CD4-positive, alpha-beta T cell treated with Interleukin-15 for 4 hours (primary cell): ENCODE data around the gene AURKAIP1.
A peak's percentile ranks its signal among the peaks of the same experiment; 100 is the strongest.

Experiments used
- DNase-seq: peaks from one replicate; pipeline ENCODE4 v3.0.0-alpha.2; 2020; ENCODE audit warnings: low spot score

Gene AURKAIP1

DNA sequence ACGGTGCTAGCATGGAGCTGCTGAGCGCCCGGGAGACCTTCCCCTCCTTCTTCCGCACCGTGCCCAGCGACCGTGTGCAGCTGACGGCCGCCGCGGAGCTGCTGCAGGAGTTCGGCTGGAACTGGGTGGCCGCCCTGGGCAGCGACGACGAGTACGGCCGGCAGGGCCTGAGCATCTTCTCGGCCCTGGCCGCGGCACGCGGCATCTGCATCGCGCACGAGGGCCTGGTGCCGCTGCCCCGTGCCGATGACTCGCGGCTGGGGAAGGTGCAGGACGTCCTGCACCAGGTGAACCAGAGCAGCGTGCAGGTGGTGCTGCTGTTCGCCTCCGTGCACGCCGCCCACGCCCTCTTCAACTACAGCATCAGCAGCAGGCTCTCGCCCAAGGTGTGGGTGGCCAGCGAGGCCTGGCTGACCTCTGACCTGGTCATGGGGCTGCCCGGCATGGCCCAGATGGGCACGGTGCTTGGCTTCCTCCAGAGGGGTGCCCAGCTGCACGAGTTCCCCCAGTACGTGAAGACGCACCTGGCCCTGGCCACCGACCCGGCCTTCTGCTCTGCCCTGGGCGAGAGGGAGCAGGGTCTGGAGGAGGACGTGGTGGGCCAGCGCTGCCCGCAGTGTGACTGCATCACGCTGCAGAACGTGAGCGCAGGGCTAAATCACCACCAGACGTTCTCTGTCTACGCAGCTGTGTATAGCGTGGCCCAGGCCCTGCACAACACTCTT is 42.8 kb downstream of the AURKAIP1 start:
- DNase-seq, result no peak

DNA sequence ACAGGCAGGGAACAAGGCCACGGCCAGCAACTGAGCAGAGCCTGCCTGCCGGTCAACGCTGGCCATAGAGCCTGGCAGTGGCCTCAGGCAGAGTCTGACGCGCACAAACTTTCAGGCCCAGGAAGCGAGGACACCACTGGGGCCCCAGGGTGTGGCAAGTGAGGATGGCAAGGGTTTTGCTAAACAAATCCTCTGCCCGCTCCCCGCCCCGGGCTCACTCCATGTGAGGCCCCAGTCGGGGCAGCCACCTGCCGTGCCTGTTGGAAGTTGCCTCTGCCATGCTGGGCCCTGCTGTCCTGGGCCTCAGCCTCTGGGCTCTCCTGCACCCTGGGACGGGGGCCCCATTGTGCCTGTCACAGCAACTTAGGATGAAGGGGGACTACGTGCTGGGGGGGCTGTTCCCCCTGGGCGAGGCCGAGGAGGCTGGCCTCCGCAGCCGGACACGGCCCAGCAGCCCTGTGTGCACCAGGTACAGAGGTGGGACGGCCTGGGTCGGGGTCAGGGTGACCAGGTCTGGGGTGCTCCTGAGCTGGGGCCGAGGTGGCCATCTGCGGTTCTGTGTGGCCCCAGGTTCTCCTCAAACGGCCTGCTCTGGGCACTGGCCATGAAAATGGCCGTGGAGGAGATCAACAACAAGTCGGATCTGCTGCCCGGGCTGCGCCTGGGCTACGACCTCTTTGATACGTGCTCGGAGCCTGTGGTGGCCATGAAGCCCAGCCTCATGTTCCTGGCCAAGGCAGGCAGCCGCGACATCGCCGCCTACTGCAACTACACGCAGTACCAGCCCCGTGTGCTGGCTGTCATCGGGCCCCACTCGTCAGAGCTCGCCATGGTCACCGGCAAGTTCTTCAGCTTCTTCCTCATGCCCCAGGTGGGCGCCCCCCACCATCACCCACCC is 43.7 kb downstream of the AURKAIP1 start, which contains the start of gene TAS1R3:
Gene TAS1R3, plus strand, starts transcription at position 213 of the 898 bp plus-strand sequence. Its CDS starts 66 bp downstream, at position 279.
- no peak for DNase-seq

DNA sequence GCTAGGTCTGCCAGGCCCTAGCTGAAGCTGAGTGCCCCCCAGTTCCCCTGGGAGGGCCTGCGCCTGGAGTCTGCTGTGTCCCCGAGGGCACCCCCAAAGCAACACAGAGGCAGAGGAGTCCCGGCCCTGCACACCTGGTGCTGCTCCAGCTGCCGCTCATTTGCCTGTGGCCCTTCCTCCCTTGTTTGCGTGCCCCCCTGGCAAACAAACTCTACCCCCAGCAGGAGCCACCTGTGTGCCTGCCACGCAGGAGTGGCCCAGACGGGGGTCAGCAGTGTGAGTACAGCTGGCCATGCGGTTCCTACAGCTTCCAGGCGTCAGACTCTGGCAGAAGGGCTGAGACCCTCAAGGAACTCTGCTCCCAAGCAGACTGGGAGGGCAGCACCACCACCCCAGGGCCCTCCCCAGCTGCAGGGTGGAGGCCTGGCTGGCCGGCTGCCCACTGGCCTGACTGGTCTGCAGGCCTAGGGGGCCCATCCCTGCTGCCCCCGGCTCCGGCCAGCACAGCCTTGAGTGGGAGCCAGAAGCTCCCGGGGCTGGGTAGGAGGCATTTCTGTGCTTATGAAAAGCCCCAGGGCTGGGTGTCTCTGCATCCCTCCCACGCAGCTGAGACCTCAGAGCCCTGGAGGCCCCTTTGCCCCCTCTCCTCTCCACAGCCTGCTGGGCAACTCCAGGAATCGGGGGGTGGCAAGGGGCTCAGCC is 44.5 kb downstream of the AURKAIP1 start:
- no peak for DNase-seq

DNA sequence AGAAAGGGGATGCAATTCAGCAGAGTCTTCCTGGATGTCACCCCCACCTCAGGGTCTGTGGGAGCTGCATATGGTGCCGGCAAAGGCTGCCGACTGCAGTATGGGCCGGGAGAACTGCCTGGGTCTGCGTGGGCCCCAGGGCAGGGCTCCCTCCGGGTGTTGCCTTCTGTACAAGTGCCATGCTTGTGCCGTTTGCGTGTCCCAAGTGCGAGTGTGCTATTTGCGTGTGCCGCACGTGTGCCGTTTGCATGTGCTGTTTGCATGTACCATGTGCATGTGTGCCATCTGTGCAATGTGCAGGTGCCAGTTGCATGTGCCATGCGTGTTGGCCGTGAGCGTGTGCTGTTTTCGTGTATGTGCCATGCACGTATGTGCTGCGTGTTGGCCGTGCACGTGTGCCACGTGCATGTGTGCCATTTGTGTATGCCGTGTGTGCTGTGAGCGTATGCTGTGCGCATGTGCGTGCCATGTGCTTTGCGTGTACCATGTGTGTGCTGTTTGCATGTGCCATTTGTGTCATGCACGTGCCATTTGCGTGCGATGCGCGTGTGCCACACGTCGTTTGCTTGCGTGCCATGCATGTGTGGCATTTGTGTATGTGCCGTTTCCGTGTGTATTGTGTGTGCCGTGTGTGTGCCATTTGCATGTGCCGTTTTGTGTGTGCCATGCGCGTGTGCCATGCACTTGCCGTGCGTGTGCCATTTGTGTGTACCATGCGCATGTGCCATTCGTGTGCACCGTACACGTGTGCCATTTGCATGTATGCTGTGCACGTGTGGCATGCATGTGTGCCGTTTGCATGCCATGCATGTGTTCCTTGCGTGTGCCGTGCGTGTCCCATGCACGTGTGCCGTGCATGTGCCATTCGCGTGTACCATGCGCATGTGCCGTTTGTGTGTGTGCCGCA is 45.5 kb downstream of the AURKAIP1 start:
- no peak for DNase-seq

DNA sequence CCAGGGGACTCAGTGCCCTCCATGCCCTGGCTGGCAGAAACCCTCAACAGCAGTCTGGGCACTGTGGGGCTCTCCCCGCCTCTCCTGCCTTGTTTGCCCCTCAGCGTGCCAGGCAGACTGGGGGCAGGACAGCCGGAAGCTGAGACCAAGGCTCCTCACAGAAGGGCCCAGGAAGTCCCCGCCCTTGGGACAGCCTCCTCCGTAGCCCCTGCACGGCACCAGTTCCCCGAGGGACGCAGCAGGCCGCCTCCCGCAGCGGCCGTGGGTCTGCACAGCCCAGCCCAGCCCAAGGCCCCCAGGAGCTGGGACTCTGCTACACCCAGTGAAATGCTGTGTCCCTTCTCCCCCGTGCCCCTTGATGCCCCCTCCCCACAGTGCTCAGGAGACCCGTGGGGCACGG is 46.8 kb downstream of the AURKAIP1 start:
- DNase-seq, result no peak

DNA sequence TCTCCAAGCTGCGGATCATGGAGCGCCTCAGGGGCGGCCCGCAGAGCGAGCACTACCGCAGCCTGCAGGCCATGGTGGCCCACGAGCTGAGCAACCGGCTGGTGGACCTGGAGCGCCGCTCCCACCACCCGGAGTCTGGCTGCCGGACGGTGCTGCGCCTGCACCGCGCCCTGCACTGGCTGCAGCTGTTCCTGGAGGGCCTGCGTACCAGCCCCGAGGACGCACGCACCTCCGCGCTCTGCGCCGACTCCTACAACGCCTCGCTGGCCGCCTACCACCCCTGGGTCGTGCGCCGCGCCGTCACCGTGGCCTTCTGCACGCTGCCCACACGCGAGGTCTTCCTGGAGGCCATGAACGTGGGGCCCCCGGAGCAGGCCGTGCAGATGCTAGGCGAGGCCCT is 47.7 kb downstream of the AURKAIP1 start:
- no peak for DNase-seq

DNA sequence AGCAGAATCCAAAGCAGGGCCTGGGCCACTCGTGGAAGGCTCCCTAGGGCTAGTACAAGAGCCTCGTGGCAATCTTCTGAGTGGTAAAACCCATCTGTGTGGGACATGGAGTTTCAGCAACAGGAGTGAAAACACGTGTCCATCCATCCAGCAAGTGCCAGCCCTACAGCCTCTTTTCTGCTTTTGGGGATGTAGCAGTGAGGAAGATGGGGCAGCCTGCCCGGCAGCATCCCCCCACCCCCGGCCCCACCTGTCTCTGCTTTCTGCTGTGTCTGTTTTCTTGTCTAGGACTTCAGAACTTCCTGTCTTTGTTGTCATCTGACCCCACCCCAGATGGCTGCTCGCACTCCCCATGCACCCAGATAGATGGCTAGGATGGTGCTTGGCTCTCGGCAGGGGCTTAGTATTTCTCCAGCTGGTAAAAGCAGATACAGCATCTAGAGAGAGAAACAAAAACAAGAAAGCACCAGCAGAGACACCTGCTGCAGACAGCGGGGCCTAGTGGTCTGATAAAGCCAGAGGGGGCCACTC is 48.9 kb downstream of the AURKAIP1 start:
- no peak for DNase-seq

DNA sequence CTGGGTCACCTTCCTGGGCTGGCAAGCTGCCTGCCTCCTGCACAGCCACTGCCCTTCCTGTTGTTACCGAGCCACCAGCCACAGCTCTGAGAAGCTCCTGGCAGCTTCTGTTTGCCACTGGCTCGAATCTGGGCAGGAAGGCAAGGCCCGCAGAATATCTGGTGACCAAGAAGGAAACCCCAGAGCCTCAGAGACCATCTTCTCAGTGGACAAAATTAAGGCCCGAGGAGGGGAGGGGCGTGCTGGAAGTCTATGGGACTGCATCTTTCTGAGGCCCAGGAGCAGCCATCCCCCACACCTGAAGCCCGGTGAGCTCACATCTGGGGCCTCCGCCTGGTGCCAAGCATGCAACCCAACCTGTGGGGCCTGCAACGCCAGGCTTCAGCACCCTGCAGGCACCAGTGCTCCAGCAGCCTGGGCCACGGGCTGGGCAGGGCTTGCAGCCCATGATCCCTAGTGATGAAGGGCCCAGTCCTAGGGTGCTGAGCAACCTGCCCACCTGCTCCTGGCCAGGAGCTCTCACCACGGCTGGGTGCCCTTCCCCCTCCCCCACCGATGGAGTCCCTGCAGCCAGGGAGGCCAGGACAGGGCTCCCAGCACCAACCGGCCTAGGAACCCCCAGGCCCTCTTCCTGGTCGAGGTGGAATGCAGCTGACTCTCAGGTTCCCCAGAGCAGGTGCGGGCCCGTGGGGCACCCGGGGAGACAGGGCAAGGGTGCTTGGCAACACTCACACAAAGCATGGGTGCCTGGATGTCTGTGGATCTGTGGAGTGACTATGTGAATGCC is 49.5 kb downstream of the AURKAIP1 start:
- no peak for DNase-seq

DNA sequence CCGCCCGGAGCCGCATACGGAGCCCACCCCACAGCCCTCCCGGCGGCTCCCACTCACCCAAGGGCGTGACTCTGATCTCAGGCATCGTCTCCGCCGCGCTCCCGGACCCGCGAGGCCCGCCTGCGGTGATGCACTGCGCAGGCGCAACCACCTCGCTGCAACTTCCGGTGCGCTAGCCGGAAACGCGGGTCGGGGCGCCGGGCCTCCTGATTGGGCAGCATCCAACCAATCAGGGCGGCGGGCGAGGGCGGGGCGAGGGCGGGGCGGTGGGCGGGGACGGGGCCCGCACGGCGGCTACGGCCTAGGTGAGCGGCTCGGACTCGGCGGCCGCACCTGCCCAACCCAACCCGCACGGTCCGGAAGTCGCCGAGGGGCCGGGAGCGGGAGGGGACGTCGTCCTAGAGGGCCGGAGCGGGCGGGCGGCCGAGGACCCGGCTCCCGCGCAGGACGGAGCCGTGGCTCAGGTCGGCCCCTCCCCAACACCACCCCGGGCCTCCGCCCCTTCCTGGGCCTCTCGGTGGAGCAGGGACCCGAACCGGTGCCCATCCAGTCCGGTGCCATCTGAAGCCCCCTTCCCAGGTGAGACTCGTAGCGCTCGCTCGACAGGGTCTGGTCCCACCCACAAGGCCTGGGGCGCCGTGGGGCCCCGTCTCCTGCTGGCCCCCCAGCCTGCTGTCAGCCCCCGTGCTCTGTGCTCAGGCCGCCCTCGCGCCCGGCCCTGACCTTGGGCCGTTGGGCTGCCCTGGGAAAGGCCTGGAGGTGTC is 50.3 kb downstream of the AURKAIP1 start, which contains the start of the genes CPTP and INTS11:
Gene CPTP, plus strand, starts transcription at position 279 of the 764 bp plus-strand sequence. CDS start 2,109 bp downstream, outside the sequence.
Gene INTS11, minus strand, starts transcription at position 137 of the 764 bp plus-strand sequence. Its CDS starts 52 bp downstream, at position 85.
- peak; percentile 95 for DNase-seq

DNA sequence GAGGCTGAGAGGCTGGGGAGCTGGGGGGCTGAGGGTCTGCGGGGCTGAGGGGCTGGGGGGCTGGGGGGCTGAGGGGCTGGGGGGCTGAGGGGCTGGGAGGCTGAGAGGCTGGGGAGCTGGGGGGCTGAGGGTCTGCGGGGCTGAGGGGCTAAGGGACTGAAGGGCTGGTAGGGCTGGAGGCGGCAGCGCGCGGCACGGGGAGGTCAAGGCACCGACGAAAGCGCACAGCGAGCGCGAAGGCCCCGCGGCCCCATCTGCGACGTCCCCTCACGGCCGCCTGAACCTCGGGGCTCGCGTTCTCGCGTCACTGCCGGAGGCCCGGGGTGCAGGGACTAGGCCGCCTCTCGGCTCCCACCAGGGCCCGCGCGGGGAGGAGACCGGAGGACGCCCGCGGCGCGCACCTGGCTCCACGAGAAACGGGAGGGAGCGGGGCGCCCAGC is 50.9 kb downstream of the AURKAIP1 start:
- no peak for DNase-seq
